Measurements from ENCODE around the gene TNFAIP8L1.

GRCh38 chr19:4693471-4694121 lies 54.3 kb downstream of the TNFAIP8L1 start:
- TF ChIP-seq, protein P1, sequence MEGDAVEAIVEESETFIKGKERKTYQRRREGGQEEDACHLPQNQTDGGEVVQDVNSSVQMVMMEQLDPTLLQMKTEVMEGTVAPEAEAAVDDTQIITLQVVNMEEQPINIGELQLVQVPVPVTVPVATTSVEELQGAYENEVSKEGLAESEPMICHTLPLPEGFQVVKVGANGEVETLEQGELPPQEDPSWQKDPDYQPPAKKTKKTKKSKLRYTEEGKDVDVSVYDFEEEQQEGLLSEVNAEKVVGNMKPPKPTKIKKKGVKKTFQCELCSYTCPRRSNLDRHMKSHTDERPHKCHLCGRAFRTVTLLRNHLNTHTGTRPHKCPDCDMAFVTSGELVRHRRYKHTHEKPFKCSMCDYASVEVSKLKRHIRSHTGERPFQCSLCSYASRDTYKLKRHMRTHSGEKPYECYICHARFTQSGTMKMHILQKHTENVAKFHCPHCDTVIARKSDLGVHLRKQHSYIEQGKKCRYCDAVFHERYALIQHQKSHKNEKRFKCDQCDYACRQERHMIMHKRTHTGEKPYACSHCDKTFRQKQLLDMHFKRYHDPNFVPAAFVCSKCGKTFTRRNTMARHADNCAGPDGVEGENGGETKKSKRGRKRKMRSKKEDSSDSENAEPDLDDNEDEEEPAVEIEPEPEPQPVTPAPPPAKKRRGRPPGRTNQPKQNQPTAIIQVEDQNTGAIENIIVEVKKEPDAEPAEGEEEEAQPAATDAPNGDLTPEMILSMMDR (IDR thresholded peaks at IDR 0.05), result no peak
- TF ChIP-seq POLR2A (IDR thresholded peaks at IDR 0.05), result no peak

Data from thyroid gland (tissue), 4 donors.